CD4-positive, alpha-beta T cell (primary cell): ENCODE measurements around the gene ADGRG3. TPM values are rescaled to one million over a fixed set of nuclear protein-coding genes. Genes with fewer than 3 reads are reported as not detected.

Experiments
- ATAC-seq: fragments of 200-7000 bp; cut with Tn5 transposase; one replicate; pipeline ENCODE4 v1.10.0; 2022; ENCODE audit warnings: mild to moderate bottlenecking; ENCODE audit not compliant: poor library complexity
- CTCF ChIA-PET: fragments of 350-600 bp; sonication (Branson Sonifier 250); formaldehyde crosslinking; loops from one replicate; lab custom pipeline; 2021; ENCODE audit warnings: antibody characterized with exemption, inconsistent platforms; lab: Charles Lee
- POLR2A ChIA-PET: fragments of 350-600 bp; sonication (Branson Sonifier 250); formaldehyde crosslinking; loops from one replicate; lab custom pipeline; 2021; ENCODE audit warnings: antibody characterized with exemption, inconsistent platforms; lab: Charles Lee
- DNase-seq, 14 experiments: peaks; one replicate each; pipeline ENCODE4 v3.0.0-alpha.2; 2013 to 2020; ENCODE audit warnings: mixed read lengths in 2 of 14
- H3K27ac ChIP-seq, 2 donors: one replicate each; pipeline versions ENCODE4 v1.5.1 to v1.7.0; 2013; ENCODE audit warnings: low read length in 2 of 2, low read depth in 1 of 2, mild to moderate bottlenecking in 1 of 2
- H3K27me3 ChIP-seq, 2 experiments: 1 replicate in 1 of 2; 2 replicates in 1 of 2; pipeline versions ENCODE4 v1.6.1 to v1.7.0; 2013; ENCODE audit warnings: low read length in 2 of 2, control low read depth in 1 of 2, mild to moderate bottlenecking in 1 of 2, moderate library complexity in 1 of 2; ENCODE audit not compliant: insufficient read depth in 2 of 2, control insufficient read depth in 1 of 2
- H3K36me3 ChIP-seq: one replicate; pipeline ENCODE4 v1.6.1; 2013; ENCODE audit warnings: low read length, control low read depth; ENCODE audit not compliant: insufficient read depth
- H3K4me1 ChIP-seq: one replicate; pipeline ENCODE4 v1.6.1; 2013; ENCODE audit warnings: low read length, control low read depth; ENCODE audit not compliant: insufficient read depth
- H3K4me3 ChIP-seq: one replicate; pipeline ENCODE4 v1.5.1; 2013; ENCODE audit warnings: mild to moderate bottlenecking, low read length, moderate library complexity
- H3K9me3 ChIP-seq, 2 experiments: 1 replicate in 1 of 2; 2 replicates in 1 of 2; pipeline versions ENCODE4 v1.6.1 to v1.7.0; 2013; ENCODE audit warnings: low read length in 2 of 2, mild to moderate bottlenecking in 2 of 2, control low read depth in 1 of 2, moderate library complexity in 1 of 2; ENCODE audit not compliant: control insufficient read depth in 1 of 2, insufficient read depth in 1 of 2
- H3K27ac Mint-ChIP-seq: one replicate; pipeline ENCODE4 v1.8.0; 2020; ENCODE audit warnings: mixed read lengths
- H3K27me3 Mint-ChIP-seq: one replicate; pipeline ENCODE4 v1.8.0; 2021; ENCODE audit warnings: mixed read lengths
- H3K36me3 Mint-ChIP-seq: one replicate; pipeline ENCODE4 v1.8.0; 2021; ENCODE audit warnings: low read depth, mixed read lengths
- H3K4me1 Mint-ChIP-seq: one replicate; pipeline ENCODE4 v1.8.0; 2021; ENCODE audit warnings: low read depth, mixed read lengths
- H3K4me3 Mint-ChIP-seq: one replicate; pipeline ENCODE4 v1.8.0; 2020; ENCODE audit warnings: mild to moderate bottlenecking, mixed read lengths
- H3K9me3 Mint-ChIP-seq: one replicate; pipeline ENCODE4 v1.8.0; 2020; ENCODE audit warnings: mixed read lengths
- intact Hi-C, 2 experiments: fragments of 100-400 bp; cut with DNase I in 1 of 2; cut with micrococcal nuclease in 1 of 2; formaldehyde crosslinking; loops; one replicate each; pipeline versions ENCODE4 v1.15.1 to v1.9.0; 2023 to 2025; cut with DNase I, micrococcal nuclease
- total RNA-seq, 174 experiments: library from RNA in 2 of 174; stranded (reverse) in 2 of 174; gene quantifications; one replicate each; pipeline ENCODE4 v1.2.3 and lab custom pipeline; 2021 to 2026
- TF ChIP-seq, protein P1 (sequence below): fragments of 200-600 bp; IDR thresholded peaks from one replicate; pipeline ENCODE4 v1.8.0; 2022; ENCODE audit warnings: antibody characterized with exemption, mild to moderate bottlenecking

The ADGRG3 gene
- total RNA-seq, 2 experiments from 2014 or later = 0.28 TPM; not detected in 1

DNA sequence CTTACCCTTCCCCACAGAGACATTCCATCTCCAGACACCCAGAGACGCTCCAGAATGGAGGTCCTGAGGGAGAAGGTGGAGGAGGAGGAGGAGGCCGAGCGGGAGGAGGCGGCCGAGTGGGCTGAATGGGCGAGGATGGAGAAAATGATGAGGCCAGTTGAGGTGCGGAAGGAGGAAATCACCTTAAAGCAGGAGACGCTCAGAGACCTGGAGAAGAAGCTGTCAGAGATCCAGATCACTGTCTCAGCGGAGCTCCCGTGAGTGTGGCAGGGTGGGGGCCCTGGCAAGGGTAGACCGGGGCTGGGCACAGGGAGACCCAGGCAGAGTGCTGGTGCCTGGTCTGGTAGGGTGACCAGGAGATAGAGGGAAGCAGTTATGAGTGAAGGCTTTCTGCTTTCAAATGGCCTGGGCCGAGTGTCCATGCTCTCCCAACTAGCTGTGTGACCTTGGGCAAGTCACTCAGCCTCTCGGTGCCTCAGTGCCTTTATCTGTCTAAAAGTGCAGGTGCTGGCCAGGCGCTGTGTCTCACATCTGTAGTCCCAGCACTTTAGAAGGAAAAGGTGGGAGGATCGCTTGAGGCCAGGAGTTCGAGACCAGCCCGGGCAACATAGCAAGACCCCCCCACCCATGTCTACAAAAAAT, 29.9 kb downstream of the ADGRG3 start:
- H3K27me3 Mint-ChIP-seq = no peaks in the 10 kb centered on the region
- ChIA-PET CTCF (no interaction called here), POLR2A (no interaction called here)
- Histone ChIP-seq H3K27me3 (no peaks in the 10 kb centered on the region), H3K9me3 (no peaks in the 10 kb centered on the region), H3K27ac (no peak overlapping the region), H3K4me1 (peaks cover 5% of the 10 kb centered on the region), H3K36me3 (no peaks in the 10 kb centered on the region), H3K4me3 (no peak overlapping the region)
- no peak overlapping the region for H3K4me3 Mint-ChIP-seq
- DNase-seq (no peak), ATAC-seq (no peak)
- intact Hi-C loops = no loop called here
- no peaks in the 10 kb centered on the region for H3K9me3 Mint-ChIP-seq
- TF ChIP-seq, protein P1, sequence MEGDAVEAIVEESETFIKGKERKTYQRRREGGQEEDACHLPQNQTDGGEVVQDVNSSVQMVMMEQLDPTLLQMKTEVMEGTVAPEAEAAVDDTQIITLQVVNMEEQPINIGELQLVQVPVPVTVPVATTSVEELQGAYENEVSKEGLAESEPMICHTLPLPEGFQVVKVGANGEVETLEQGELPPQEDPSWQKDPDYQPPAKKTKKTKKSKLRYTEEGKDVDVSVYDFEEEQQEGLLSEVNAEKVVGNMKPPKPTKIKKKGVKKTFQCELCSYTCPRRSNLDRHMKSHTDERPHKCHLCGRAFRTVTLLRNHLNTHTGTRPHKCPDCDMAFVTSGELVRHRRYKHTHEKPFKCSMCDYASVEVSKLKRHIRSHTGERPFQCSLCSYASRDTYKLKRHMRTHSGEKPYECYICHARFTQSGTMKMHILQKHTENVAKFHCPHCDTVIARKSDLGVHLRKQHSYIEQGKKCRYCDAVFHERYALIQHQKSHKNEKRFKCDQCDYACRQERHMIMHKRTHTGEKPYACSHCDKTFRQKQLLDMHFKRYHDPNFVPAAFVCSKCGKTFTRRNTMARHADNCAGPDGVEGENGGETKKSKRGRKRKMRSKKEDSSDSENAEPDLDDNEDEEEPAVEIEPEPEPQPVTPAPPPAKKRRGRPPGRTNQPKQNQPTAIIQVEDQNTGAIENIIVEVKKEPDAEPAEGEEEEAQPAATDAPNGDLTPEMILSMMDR = no peak
- H3K36me3 Mint-ChIP-seq = no peaks in the 10 kb centered on the region
- H3K4me1 Mint-ChIP-seq = peaks cover 5% of the 10 kb centered on the region
- no peak overlapping the region for H3K27ac Mint-ChIP-seq

DNA sequence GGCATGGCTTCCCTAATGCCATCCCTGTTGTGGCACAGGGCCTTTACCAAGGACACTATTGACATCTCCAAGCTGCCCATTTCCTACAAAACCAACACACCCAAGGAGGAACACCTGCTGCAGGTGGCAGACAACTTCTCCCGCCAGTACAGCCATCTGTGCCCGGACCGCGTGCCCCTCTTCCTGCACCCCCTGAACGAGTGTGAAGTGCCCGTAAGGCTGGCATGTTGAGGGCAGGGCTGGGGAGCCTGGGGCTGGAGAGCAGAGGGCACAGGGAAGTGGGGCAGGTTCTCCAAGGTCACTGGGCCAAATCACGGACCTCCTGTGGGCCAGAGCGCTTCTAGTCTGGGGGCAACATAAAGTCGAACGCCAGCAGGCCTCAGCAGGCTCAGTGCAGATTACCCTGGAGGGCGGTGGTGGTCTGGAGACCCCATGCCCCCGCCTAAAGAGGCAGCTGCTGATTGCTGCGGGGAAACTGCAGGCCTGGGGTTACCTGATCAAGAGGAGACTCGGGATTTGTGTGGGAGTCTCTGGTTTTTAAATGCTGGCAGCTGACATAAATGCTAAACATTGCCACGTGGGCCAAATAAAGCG, 30.8 kb downstream of the ADGRG3 start:
- H3K4me3 ChIP-seq = no peak overlapping the region
- H3K27ac ChIP-seq = no peak overlapping the region
- H3K27me3 Mint-ChIP-seq = no peaks in the 10 kb centered on the region
- intact Hi-C loops = no loop called here
- POLR2A ChIA-PET = no interaction called here
- peaks cover 5% of the 10 kb centered on the region for H3K4me1 Mint-ChIP-seq
- no peaks in the 10 kb centered on the region for H3K36me3 ChIP-seq
- no peak overlapping the region for H3K27ac Mint-ChIP-seq
- H3K4me1 ChIP-seq = peaks cover 5% of the 10 kb centered on the region
- H3K9me3 ChIP-seq = no peaks in the 10 kb centered on the region
- TF ChIP-seq, protein P1 = no peak
- H3K4me3 Mint-ChIP-seq = no peak overlapping the region
- H3K9me3 Mint-ChIP-seq = no peaks in the 10 kb centered on the region
- ATAC-seq = no peak
- CTCF ChIA-PET = no interaction called here
- H3K36me3 Mint-ChIP-seq = no peaks in the 10 kb centered on the region
- no peak for DNase-seq
- H3K27me3 ChIP-seq = no peaks in the 10 kb centered on the region

DNA sequence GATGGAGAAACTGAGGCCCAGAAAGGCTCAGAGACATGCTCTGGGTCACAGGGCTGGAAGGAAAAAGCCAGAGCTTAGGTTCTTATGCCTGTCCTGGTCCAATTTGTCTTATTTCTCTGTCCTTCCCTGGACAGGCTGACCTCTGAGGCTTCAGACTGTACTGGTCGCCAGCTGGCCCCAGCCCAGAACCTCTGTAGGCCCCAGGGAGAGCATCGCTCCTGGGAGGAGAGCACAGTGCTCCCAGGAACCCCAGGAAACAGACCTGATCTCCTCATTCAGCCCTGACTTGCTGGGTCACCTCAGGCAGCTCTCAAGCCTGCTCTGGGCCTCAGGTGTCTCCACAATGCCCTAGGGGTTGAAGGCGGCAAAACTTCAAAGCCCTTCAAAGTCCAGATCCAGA, 31.4 kb downstream of the ADGRG3 start:
- DNase-seq (no peak), ATAC-seq (no peak)
- no peaks in the 10 kb centered on the region for H3K9me3 ChIP-seq
- no peaks in the 10 kb centered on the region for H3K27me3 ChIP-seq
- TF ChIP-seq, protein P1 = no peak
- H3K9me3 Mint-ChIP-seq = no peaks in the 10 kb centered on the region
- no peaks in the 10 kb centered on the region for H3K36me3 Mint-ChIP-seq
- intact Hi-C loops = no loop called here
- POLR2A ChIA-PET = no interaction called here
- H3K36me3 ChIP-seq = no peaks in the 10 kb centered on the region
- H3K27ac Mint-ChIP-seq = no peak overlapping the region
- H3K27me3 Mint-ChIP-seq = no peaks in the 10 kb centered on the region
- H3K4me1 Mint-ChIP-seq = peaks cover 5% of the 10 kb centered on the region
- peaks cover 5% of the 10 kb centered on the region for H3K4me1 ChIP-seq
- H3K4me3 ChIP-seq = no peak overlapping the region
- no peak overlapping the region for H3K27ac ChIP-seq
- CTCF ChIA-PET = no interaction called here
- H3K4me3 Mint-ChIP-seq = no peak overlapping the region
